SIG-M5 (cell line): ENCODE results near the gene DENR.

Experiments used
- DNase-seq: peaks from one replicate; lab custom pipeline; 2025; lab: John Stamatoyannopoulos, UW

DENR gene

DNA sequence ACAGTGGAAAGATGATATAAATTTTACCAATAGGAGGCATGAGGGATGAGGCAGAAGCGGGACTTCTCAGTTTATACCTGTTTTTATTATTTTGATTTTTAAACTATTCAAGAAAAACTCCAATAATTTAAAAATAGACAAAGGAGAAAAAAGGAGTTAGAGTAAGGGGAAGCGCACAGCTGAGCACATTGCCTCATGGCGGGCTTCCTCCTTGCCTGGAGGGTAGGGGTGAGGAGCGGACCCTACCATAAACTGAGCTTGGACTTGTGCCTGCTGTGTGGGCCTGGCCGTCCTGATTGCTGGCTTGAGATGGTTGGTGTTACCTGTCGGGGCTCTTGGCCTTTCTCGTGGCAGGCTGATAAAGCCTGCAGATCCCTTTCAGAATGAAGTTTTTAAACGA, 67.5 kb downstream of the DENR start:
- no peak for DNase-seq
